GM21576 (cell line): ENCODE results near the gene NUDT7.

ENCODE experiments used
- ATAC-seq: cut with Tn5 transposase; IDR thresholded peaks from one replicate; pipeline ENCODE4 v1.9.1; 2021; ENCODE audit warnings: mild to moderate bottlenecking, moderate library complexity; ENCODE audit not compliant: unreplicated experiment

NUDT7 gene

DNA sequence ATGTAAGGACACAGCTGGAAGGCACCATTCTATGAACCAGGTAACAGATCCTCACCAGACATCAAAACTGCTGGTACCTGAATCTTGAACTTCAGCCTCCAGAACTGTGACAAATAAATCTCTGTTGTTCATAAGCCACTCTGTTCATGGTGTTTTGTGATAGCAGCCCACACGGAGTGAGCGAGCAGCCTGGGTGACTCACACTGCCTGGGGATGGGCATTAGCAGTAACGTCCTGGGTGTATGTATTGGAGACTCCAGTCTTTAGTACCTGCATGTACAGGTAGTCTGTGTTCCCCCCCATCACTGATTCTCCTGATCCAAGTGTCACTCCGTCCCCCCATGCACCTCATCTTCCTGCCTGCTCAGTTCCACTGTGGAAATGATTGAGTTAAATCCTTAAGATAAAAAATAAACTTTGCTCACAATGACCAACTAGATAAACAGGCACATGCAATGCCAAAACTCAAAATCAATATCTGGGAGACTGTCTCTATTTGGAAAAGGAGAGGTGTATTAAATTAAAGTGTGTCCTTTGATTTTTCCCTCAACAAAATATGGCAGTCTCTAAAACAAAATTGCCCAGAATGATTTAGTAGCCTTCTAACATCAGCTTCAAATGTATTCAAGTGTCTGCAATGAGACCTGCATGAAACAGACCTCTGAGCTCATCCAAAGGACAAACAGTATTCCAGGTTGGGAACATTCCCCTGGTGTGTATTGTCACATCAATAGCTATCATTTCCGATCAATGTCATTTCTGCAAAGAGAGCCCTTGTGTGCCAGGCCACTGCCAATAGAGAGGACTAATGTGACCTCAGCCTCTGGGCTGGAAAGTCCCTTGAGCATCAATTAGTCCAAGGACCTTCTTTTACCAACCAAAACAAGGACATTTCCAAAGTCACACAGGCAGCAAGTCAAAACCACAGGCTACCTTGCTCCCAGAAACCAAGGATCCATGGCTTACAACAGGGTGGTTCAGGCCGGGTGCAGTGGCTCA is 53.9 kb downstream of the NUDT7 start:
- ATAC-seq = no peak

DNA sequence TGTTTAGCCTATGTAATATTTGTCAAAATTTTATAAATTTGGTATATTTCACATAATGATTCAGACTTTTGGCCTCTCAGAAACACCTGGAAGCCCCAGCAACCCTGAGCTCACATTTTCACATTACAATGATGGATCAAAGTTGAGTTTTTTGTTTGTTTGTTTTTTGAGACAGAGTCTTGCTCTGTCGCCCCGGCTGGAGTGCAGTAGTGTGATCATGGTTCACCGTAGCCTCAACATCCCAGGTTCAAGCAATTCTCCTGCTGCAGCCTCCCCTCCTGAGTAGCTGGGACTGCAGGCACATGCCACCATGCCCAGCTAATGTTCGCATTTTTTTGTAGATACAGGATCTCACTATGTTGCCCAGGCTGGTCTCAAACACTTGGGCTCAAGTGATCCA is 55.4 kb downstream of the NUDT7 start:
- no peak for ATAC-seq

DNA sequence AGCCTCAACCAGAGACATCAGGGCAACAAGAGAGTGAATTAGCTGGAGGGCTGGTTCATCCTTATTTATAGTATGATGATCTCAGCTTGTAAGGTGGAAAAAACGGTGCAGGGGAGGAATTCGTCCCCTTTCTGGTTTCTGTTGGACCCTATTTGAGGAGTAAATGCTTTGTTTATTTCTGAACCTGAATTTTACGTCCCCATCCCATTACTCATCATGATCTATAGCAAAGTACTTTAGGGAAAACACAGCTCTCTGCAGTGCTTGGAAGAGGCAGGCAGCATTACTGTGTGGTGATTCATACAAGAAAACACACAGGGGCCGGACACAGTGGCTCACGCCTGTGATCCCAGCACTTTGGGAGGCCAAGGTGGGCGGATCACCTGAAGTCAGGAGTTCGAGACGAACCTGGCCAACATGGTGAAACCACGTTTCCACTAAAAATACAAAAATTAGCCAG is 58.1 kb downstream of the NUDT7 start:
- no peak for ATAC-seq

DNA sequence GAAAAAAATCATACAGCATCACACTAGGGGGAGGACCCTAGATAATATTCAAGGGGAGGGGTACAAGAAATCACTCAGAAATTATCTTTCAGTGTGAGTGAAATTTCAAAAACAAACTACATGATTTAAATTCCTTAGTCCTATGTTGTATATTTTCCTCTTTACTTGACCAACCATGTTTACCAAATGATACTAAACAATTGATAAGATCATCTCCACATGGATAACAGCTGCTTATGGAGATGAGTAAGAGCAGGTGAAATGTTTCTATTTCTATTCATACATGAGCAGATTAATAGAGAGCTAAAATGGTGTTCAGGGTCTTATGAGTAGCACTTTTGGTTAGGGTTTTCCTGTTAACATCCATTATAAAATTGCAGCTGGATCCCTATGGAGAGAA is 58.8 kb downstream of the NUDT7 start:
- ATAC-seq = no peak

DNA sequence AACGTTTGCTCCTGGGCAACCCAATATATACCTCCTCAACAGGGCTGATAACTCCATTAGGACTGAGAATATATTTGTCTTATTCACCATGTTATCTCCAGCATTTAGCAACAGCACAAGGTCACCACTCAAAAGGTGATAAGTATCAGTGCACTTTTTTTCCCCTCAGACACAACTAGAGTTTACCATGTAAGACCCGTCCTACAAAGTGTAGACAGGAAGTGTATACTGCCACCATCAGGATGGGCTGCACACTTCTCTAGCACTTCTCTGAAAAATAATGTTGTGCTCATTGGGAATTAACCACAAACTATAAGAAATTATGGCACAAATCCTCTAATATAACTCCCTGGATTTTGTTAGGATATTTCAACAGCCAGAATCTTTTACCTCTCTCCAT is 60.4 kb downstream of the NUDT7 start:
- ATAC-seq = no peak

DNA sequence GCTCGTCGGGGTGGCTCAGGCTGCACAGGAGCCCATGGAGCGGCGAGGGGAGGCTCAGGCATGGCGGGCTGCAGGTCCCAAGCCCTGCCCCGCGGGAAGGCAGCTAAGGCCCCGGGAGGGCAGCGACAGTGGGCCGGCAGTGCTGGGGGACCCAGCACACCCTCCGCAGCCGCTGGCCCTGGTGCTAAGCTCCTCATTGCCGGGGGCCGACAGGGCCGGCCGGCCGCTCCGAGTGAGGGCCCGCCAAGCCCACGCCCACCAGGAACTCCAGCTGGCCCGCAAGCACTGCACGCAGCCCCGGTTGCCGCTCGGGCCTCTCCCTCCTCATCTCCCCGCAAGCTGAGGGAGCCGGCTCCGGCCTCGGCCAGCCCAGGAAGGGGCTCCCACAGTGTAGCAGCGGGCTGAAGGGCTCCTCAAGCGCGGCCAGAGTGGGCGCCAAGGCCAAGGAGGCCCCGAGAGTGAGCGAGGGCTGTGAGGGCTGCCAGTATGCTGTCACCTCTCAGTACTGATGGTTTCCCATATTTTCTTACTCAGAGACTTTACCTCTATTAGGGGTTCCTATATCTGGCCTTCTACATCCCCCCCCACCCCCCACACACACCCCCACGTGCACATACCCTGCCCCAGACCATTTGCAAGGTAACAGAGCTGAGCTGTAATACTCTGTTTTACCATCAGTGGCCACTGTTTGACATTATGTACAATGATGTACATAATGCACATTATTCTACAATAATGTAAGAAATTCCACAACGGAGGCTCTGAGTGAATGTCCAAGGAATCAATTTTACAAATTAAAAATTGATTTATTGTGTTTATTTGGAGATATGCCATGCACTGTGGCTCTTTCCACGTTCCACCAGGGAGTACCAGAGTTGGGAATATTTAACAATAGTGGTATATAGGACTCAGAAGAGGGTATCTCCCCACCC is 62.4 kb downstream of the NUDT7 start:
- no peak for ATAC-seq

DNA sequence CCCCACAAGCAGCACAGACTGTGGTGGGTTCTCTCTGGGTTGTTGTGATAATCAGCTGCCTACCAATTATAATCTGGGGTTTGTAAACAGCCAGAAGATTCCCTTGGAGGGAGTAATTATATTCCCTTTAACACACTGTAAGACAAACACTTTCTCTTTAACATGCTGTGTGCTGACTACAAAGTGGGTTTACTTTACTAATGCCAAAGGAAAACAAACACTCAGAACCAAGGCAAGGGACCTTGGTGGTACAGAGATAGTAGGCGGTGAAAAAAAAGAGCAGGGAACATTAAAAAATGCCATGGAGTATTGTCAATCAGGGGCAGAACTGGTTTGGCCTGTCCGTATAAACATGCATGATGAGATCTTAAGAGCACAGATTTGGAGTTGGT is 63.1 kb downstream of the NUDT7 start:
- ATAC-seq = no peak

DNA sequence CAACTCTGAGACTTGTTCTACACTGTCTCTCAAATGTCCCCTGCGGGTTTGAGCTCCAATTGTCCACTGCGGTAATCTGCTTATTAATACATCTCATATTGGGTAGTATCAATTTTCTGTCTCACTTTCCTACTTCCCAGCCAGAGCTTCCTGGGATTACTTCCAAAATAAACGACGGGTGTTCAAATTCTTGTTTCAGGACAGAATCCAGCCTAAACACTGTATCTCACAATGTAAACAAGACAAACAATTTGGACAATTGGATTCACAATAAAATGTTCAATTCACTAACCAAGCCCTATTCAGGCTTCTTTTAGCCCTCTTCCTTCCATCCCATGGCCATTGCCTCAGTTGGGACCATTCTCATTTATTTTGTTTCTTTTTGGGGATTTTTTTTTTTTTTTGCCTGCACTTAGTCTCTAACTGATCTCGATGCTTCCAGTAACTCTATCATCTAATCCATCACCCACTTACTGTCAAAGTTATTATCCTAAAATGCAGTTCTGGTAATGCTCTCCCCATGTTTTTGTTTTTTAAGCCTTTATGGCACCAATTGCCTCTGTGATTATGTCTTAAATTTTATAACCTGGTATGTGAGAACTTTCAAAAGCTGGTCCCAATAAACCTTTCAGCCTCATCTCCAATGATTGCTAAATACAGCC is 64.0 kb downstream of the NUDT7 start:
- ATAC-seq = no peak

DNA sequence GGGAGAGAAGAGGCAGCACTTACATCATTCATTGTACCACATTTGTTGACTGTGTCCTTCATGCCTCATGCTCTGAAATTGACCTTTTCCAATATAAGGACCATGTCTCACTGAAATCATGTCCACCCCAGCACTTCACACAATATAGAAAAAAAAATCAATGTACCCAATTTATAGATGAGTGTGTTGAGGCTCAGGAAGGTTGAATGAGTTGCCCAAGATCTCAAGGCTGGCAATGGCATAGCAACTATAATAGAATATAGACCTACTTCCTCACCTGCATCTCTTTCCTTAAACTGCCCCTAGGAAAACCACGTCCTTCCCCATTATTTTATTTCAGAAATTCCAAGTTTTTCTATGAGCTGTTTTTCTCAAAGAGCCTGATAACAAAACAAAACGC is 65.1 kb downstream of the NUDT7 start:
- ATAC-seq = no peak

DNA sequence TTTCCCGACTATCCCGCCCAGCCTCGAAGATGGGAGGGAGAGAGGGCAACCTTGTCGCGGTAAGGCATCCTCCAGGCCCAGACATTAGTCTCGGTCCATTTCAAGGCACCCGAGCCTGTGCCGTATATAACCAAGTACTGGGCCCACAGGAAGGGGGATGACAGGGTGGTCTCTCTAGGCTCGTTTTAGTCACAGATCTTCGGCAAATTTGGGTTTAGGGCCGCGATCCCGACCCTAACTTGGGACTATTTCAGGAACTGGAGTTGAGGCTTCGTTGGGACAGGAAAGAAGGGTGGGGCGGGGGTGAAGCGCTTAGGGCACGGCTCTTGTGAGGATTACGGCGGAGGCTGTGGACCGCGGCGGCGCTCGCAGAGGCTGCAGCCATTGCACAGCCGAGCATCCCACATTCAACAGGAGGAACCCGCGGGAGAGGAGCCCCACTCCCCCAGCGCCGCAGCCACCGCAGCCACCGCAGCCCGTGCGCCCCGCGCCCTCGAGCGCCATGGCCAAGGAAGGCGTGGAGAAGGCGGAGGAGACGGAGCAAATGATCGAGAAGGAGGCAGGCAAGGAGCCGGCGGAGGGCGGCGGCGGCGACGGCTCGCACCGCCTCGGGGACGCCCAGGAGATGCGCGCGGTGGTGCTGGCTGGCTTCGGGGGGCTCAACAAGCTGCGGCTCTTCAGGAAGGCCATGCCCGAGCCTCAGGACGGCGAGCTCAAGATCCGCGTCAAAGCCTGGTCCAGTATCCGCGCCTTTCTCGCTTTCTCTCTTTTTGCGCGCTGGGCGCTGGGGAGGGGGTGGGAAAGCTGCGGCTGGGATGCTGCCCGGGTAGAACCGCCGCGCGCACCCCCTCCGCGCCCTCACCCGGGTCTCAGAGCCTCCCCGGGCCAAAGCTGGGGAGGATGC is 66.1 kb downstream of the NUDT7 start, which contains the start of gene VAT1L:
TSS of gene VAT1L (plus strand) at position 384 of the 904 bp plus-strand sequence. CDS start at position 503, 119 bp downstream.
- no peak for ATAC-seq

DNA sequence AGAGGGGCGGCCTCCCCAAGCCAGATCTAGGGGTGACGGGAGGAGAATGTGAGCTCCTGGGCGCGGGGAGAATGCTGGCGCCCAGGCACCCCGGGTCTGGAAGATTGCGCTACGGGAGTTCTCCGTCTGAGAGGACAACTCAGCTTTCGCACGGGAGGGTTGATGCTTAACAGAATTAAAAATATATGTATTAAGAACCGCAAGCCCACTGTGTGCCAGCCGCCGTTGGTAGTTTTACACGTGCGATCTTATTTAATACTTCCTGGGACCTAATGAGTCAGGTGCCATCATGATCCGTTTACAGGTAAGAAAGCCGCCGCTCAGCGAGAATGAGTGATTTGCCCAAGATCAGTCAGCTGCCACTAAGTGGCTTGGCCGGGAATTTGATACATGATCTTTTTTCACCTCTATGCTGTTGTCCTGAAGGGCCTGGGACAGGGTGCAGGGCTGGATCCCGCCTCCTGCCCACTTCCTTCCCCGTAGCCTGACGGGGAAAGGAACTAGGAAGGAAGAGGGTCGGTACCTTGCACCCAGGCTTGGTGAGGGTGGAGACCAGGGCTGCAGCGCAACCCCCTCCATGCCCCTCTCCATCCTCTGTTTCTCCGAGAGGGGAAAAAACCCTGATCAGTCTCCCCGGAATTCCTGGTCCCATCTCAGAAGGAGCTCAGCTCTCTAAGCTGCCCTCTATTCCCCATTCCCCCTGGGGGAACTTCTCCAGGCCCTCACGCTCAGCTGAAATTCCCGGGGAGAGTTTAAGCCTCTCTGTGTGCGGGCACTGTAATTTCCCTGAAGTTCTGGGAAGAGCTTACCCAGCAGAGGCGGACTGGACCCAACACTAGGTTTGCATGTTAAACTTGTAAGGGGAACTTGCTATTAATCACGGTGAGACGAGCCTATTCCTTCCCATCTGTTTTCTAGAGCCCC is 67.0 kb downstream of the NUDT7 start:
- no peak for ATAC-seq

DNA sequence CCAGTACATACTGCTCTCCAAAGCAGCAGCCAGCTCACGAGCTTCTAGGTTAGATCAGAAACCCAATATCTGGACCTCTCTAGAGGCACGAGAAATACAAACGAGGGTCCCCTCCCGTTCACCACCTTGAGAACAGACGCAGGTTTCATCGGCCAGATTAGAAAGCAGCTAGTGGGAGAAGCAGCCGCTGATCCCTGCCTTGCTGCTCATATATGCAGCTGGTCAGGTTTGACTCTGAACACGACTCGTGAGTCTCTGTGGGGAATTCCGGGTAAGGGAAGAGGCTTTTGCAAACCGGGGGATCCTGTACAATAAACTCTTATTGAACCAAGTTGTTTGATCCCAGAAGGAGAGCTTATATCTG is 67.7 kb downstream of the NUDT7 start:
- no peak for ATAC-seq

DNA sequence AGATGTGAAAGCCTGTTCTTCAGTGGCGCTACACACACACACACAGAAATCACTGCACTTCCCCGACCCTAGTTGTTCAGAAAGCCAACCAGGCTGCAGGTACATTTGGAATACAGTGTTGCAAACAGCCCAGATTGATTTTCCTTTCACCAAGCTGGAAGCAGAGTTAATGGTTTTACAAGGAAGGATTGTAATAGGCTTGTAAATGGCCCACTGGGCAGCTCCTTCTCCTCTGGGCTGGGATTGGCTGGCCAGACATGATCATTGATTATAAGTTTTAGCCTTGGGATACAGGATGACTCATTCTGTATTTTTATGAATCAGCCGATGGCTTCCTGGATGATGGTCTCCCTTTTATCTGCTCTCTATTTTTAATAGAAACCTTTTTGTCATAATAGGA is 68.6 kb downstream of the NUDT7 start:
- no peak for ATAC-seq
